B cell (primary cell): ENCODE data around the gene CLASP1. TPM values are rescaled to one million over a fixed set of nuclear protein-coding genes. Genes with fewer than 3 reads are reported as not detected.

Experiments
- ATAC-seq: fragments of 200-7000 bp; cut with Tn5 transposase; one replicate; pipeline ENCODE4 v1.10.0; 2021; ENCODE audit warnings: low read depth, mild to moderate bottlenecking, moderate number of reproducible peaks, moderate library complexity
- CTCF ChIA-PET: fragments of 350-600 bp; sonication (Branson Sonifier 250); formaldehyde crosslinking; loops from one replicate; lab custom pipeline; 2021; ENCODE audit warnings: antibody characterized with exemption, inconsistent platforms; lab: Charles Lee
- POLR2A ChIA-PET: fragments of 350-600 bp; sonication (Branson Sonifier 250); formaldehyde crosslinking; loops from one replicate; lab custom pipeline; 2021; ENCODE audit warnings: antibody characterized with exemption; lab: Charles Lee
- DNase-seq: peaks from one replicate; pipeline ENCODE4 v3.0.0; 2013
- H2AFZ ChIP-seq: 2 replicates; pipeline ENCODE4 v1.6.1; 2012; ENCODE audit warnings: mild to moderate bottlenecking, low read depth, low read length; ENCODE audit not compliant: insufficient read depth, poor library complexity, severe bottlenecking
- H3K27ac ChIP-seq, 2 donors: 1 replicate in 1 of 2; 2 replicates in 1 of 2; pipeline ENCODE4 v1.5.1; 2012 to 2013; ENCODE audit warnings: low read length in 2 of 2, mild to moderate bottlenecking in 2 of 2, moderate library complexity in 1 of 2
- H3K27me3 ChIP-seq, 4 experiments: fragments of 200-600 bp in 1 of 4; sonication (generic) in 1 of 4; replicated peaks in 1 of 4; 1 replicate in 2 of 4; 2 replicates in 2 of 4; pipeline versions ENCODE4 v1.6.1 to v1.7.0; 2013 to 2016; ENCODE audit warnings: low read length in 3 of 4, mild to moderate bottlenecking in 2 of 4, mixed read lengths in 1 of 4, moderate library complexity in 1 of 4; ENCODE audit not compliant: insufficient read depth in 4 of 4, control insufficient read depth in 3 of 4; ENCODE audit errors: control extremely low read depth in 1 of 4
- H3K36me3 ChIP-seq, 2 experiments: replicated peaks in 1 of 2; 1 replicate in 1 of 2; 2 replicates in 1 of 2; pipeline versions ENCODE4 v1.6.1 to v1.7.1; 2013; ENCODE audit warnings: low read length in 1 of 2; ENCODE audit not compliant: insufficient read depth in 2 of 2, control insufficient read depth in 1 of 2; ENCODE audit errors: control extremely low read depth in 1 of 2, extremely low read depth in 1 of 2
- H3K4me1 ChIP-seq, 2 donors: fragments of 200-600 bp in 1 of 2; sonication (generic) in 1 of 2; 1 replicate in 1 of 2; 2 replicates in 1 of 2; pipeline versions ENCODE4 v1.5.1 to v1.6.1; 2013 to 2017; ENCODE audit warnings: low read length in 2 of 2; ENCODE audit not compliant: control insufficient read depth in 2 of 2, insufficient read depth in 2 of 2
- H3K4me2 ChIP-seq: replicated peaks from 2 replicates; pipeline ENCODE3; 2012; ENCODE audit warnings: mild to moderate bottlenecking, low read depth, low read length; ENCODE audit not compliant: poor library complexity, severe bottlenecking
- H3K4me3 ChIP-seq, 5 experiments: fragments of 200-600 bp in 1 of 5; sonication (generic) in 1 of 5; 1 replicate in 3 of 5; 2 replicates in 2 of 5; pipeline versions ENCODE4 v1.5.1 to v1.7.0; 2011 to 2016; ENCODE audit warnings: low read length in 4 of 5, mild to moderate bottlenecking in 4 of 5, low read depth in 2 of 5, control low read depth in 1 of 5, moderate library complexity in 1 of 5; ENCODE audit not compliant: insufficient read depth in 1 of 5; ENCODE audit errors: control extremely low read depth in 1 of 5, extremely low read depth in 1 of 5
- H3K79me2 ChIP-seq: fragments of 200-600 bp; sonication (generic); one replicate; pipeline ENCODE4 v1.6.0; 2016; ENCODE audit warnings: low read length; ENCODE audit not compliant: control insufficient read depth, insufficient read depth
- H3K9ac ChIP-seq: fragments of 200-600 bp; sonication (generic); 2 replicates; pipeline ENCODE4 v1.6.1; 2017; ENCODE audit warnings: mild to moderate bottlenecking, low read length, moderate library complexity
- H3K9me3 ChIP-seq, 3 donors: one replicate each; pipeline versions ENCODE4 v1.6.1 to v1.7.1; 2013; ENCODE audit warnings: low read length in 2 of 3; ENCODE audit not compliant: control insufficient read depth in 2 of 3, insufficient read depth in 1 of 3; ENCODE audit errors: control extremely low read depth in 1 of 3
- H4K20me1 ChIP-seq: 2 replicates; pipeline ENCODE4 v1.6.0; 2012; ENCODE audit warnings: mild to moderate bottlenecking, low read length; ENCODE audit not compliant: insufficient read depth, control insufficient read depth, poor library complexity, severe bottlenecking
- H3K27ac Mint-ChIP-seq: one replicate; pipeline ENCODE4 v1.8.0; 2021; ENCODE audit warnings: mixed read lengths
- H3K27me3 Mint-ChIP-seq: one replicate; pipeline ENCODE4 v1.8.0; 2021; ENCODE audit warnings: mixed read lengths
- H3K4me1 Mint-ChIP-seq: one replicate; pipeline ENCODE4 v1.8.0; 2021; ENCODE audit warnings: mixed read lengths
- H3K4me3 Mint-ChIP-seq: one replicate; pipeline ENCODE4 v1.8.0; 2021; ENCODE audit warnings: mixed read lengths
- H3K9me3 Mint-ChIP-seq: one replicate; pipeline ENCODE4 v1.8.0; 2022; ENCODE audit warnings: mixed read lengths; ENCODE audit not compliant: insufficient read depth
- CTCF ChIP-seq: fragments of 200-600 bp; IDR thresholded peaks from one replicate; pipeline ENCODE4 v1.8.0; 2022; ENCODE audit warnings: antibody characterized with exemption, mild to moderate bottlenecking
- EZH2 ChIP-seq: IDR thresholded peaks from 2 replicates; pipeline ENCODE4 v1.6.1; 2012; ENCODE audit warnings: borderline replicate concordance, low read depth, mild to moderate bottlenecking, moderate library complexity, low read length; ENCODE audit not compliant: insufficient read depth, poor library complexity, severe bottlenecking
- WGBS: methylation state at CpG from one replicate; pipeline ENCODE4 v1.1.5; 2013; ENCODE audit warnings: missing lambda C conversion rate; ENCODE audit not compliant: insufficient coverage; 5-methylcytosine and 5-hydroxymethylcytosine counted together
- intact Hi-C: fragments of 100-400 bp; cut with micrococcal nuclease; formaldehyde crosslinking; loops from one replicate; pipeline ENCODE4 v1.10.0; 2022
- polyA plus RNA-seq: library from polyadenylated mRNA; depleted of rRNA; stranded (reverse); fragments of >200 nt; gene quantifications from 2 replicates; pipeline ENCODE4 v1.2.3, GENCODE V29; 2012
- total RNA-seq, 2 donors: library from RNA; stranded (reverse); fragments of 120-200 nt in 1 of 2; gene quantifications; 1 replicate in 1 of 2; 2 replicates in 1 of 2; pipeline versions ENCODE4 v1.2.3 to v1.2.4, GENCODE V29; 2013 to 2022

CLASP1 gene
- total and polyA plus RNA-seq, 2 donors (not counting 1 experiment from before 2014, with no cell fraction given), result 8.7 to 88.0 TPM

DNA sequence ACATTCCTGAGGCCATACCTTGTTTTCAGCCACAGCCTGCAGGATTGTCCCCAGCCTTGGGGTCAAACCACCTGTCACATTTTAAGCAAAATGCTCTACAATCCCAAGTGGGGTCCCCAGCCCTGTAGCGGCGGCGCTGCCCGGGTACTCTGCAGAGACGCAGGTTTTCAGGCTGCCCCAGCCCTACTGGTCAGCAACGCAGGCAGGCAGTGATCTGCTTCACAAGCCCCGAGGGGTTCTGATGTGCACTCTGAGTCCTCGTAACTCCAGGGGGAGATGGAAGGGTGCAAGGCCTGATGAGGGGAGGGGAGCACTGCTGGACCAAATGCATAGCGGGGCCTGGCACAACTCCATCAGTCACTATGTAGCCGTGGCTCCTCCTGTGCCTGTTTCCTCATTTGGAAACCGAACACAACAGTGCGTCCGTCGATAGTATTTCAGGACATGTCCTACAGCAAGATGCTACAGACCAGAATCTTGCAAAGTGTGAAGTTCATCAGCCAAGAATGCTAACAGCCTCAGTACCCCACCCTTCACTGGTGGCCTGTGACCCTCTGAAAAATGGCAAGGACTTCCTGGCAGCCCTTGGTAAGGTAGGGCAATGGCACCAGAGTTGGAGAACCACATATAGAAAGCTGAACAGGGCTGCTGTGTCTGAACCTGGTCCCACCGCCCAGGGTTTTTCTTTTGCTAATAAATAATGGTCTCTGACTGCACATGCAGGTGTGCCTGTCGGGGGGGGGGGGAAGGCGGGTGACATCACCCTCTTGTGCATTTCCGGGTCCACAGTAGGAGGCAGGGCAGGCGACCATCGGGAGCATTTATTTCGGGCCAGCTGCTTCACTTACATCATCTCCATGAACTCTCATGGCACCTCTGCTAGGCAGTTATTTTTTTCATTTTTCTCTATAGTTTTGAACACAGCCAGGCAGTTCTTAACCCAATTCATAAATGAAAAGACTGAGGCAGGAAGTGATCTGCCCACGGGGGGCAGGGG lies 313.7 kb downstream of the CLASP1 start:
- Histone ChIP-seq H2AFZ (no peak overlapping the region), H3K27me3 (no peaks in the 10 kb centered on the region), H3K9me3 (no peaks in the 10 kb centered on the region), H3K4me1 (no peaks in the 10 kb centered on the region), H3K9ac (no peak overlapping the region), H4K20me1 (no peaks in the 10 kb centered on the region), H3K79me2 (no peaks in the 10 kb centered on the region), H3K4me3 (no peak overlapping the region), H3K27ac (no peak overlapping the region), H3K4me2 (no peak overlapping the region), H3K36me3 (peaks cover 0 to 9% of the 10 kb centered on the region in 2 experiments)
- ATAC-seq, result no peak
- Mint-ChIP-seq H3K27ac (no peak overlapping the region), H3K4me1 (no peaks in the 10 kb centered on the region), H3K27me3 (no peaks in the 10 kb centered on the region), H3K4me3 (no peak overlapping the region), H3K9me3 (no peaks in the 10 kb centered on the region)
- no peak for DNase-seq
- ChIA-PET POLR2A (no interaction called here), CTCF (no interaction called here)
- WGBS, result 89% methylated on average over 11 of the region's 22 CpGs
- TF ChIP-seq CTCF (no peak), EZH2 (no peak)
- intact Hi-C loops, result no loop called here
